Heart left ventricle (tissue), 16 donors: ENCODE results near the gene LRRC10B. TPM values are rescaled to one million over a fixed set of nuclear protein-coding genes. Genes with fewer than 3 reads are reported as not detected.

Experiments used
- ATAC-seq, 4 donors: fragments of 200-7000 bp; cut with Tn5 transposase; one replicate each; pipeline ENCODE4 v1.9.1; 2020 to 2022; ENCODE audit warnings: moderate library complexity in 4 of 4, mild to moderate bottlenecking in 3 of 4, moderate number of reproducible peaks in 1 of 4
- DNase-seq, 5 donors: peaks; one replicate each; pipeline ENCODE4 v3.0.0-alpha.2; 2020
- H3K27ac ChIP-seq, 12 donors: fragments of 200-600 bp; sonication (generic) in 4 of 12; one replicate each; pipeline versions ENCODE4 v1.5.0 to v1.8.0; 2016 to 2022; ENCODE audit warnings: mild to moderate bottlenecking in 2 of 12
- H3K27me3 ChIP-seq, 9 donors: fragments of 200-600 bp; sonication (generic) in 2 of 9; one replicate each; pipeline versions ENCODE4 v1.5.1 to v1.8.0; 2016 to 2022; ENCODE audit warnings: mild to moderate bottlenecking in 3 of 9
- H3K36me3 ChIP-seq, 9 donors: fragments of 200-600 bp; sonication (generic) in 2 of 9; one replicate each; pipeline versions ENCODE4 v1.5.0 to v1.8.0; 2018 to 2022; ENCODE audit warnings: mild to moderate bottlenecking in 2 of 9
- H3K4me1 ChIP-seq, 12 donors: fragments of 200-600 bp; sonication (generic) in 4 of 12; one replicate each; pipeline versions ENCODE4 v1.5.0 to v1.8.0; 2016 to 2022; ENCODE audit warnings: mild to moderate bottlenecking in 3 of 12
- H3K4me3 ChIP-seq, 12 donors: fragments of 200-600 bp; sonication (generic) in 4 of 12; one replicate each; pipeline versions ENCODE4 v1.5.0 to v1.8.0; 2017 to 2022; ENCODE audit warnings: mild to moderate bottlenecking in 9 of 12, moderate library complexity in 4 of 12
- H3K9me3 ChIP-seq, 12 donors: fragments of 200-600 bp; sonication (generic) in 4 of 12; one replicate each; pipeline versions ENCODE4 v1.5.0 to v1.8.0; 2016 to 2022; ENCODE audit warnings: mild to moderate bottlenecking in 1 of 12
- POLR2A ChIP-seq, 2 donors: fragments of 450-650 bp; IDR thresholded peaks; one replicate each; pipeline ENCODE4 v1.6.1; 2017; ENCODE audit warnings: antibody characterized with exemption in 2 of 2, mild to moderate bottlenecking in 2 of 2, moderate library complexity in 2 of 2
- WGBS, 4 donors: extraction: QIAGEN DNeasy Blood & Tissue Kit in 2 of 4; methylation state at CpG; one replicate each; pipeline versions ENCODE4 v1.1.5 to v1.1.7; 2013 to 2018; 5-methylcytosine and 5-hydroxymethylcytosine counted together
- intact Hi-C, 10 donors: fragments of 100-400 bp; cut with DNase I; formaldehyde crosslinking; loops; one replicate each; pipeline versions ENCODE4 v1.11.1 to v1.14.2; 2022
- polyA plus RNA-seq, 2 donors: library from polyadenylated mRNA; stranded (reverse); fragments of 200-250 nt; gene quantifications; one replicate each; pipeline ENCODE4 v1.2.3, GENCODE V29; 2013
- total RNA-seq, 9 donors: library from RNA; depleted of rRNA in 2 of 9; stranded (reverse); fragments of >200 nt in 2 of 9; fragmentation: NEBNext Ultra II Directional in 3 of 9; extraction: Animal tissue kit (Norgen Biotek cat#: 25700) in 3 of 9; gene quantifications; one replicate each; pipeline versions ENCODE4 v1.1.0 to v1.2.4, GENCODE V29; 2016 to 2023
- TF ChIP-seq, protein P1 (sequence below), 12 donors: fragments of 200-600 bp; sonication (generic) in 4 of 12; IDR thresholded peaks; one replicate each; pipeline versions ENCODE4 v1.5.0 to v1.8.0; 2018 to 2022; ENCODE audit warnings: antibody characterized with exemption in 12 of 12, mild to moderate bottlenecking in 5 of 12
- donor health status: ischemic (EF 13 %, LVEDD 7.1; RV severe dilation, severe dysfunction).
- donor health status: healthy with polysubstance abuse.
- donor health status: DM: no; HTN: yes; CAD: no.
- donor health status: DM: no; HTN: no; CAD: no.
- donor health status: ischemic (EF 25% LVEDD 6.9; RV normal size, moderate dysfunction).
- donor health status: ischemic (EF 25% LVEDD 5.7; RV mildly dilated, moderate dysfunction).
- donor health status: healthy.
- donor health status: DM: yes; HTN: yes; CAD: no.
- donor health status: ischemic (EF 35%, LVEDD 5.7; RV mildly dilated, moderate dysfunction).
- donor health status: nonischemic (EF 11% LVEDD 7.7; RV severe dilation, severe dysfunction).
- donor health status: DM: yes; HTN: yes; CAD: no.
- donor health status: PGD.
- donor health status: ischemic (EF 29% LVEDD 5.4; RV normal size, mild dysfunction).
- donor health status: nonischemic (EF 23%, LVEDD 6.1; RV moderate dilation, normal function).

Gene LRRC10B
- total and polyA plus RNA-seq, 11 donors: 0.15 to 4.2 (median 1.1) TPM

DNA sequence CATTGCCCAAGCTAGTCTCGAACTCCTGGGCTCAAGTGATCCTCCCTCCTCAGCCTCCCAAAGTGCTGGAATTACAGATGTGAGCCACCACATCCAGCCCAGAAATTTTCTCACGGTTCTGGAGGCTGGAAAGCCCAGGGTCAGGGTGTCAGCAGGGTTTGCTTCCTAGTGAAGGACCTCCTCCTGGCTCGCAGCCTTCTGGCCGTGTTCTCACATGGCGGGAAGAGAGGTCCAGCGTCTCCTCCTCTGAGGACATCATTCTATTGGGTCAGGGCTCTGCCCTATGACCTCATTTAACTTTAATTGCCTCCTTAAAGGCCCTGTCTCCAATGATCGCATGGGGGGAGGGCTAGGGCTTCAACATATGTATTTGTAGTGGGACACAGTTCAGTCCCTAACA, 40.5 kb upstream of the LRRC10B start:
- WGBS, 4 donors: 70 to 83% (median 76%) methylated on average over 7 of the region's 7 CpGs
- H3K27ac ChIP-seq: peak overlapping the region in 4 of 12 donors; percentile 32 to 58 (median 40)
- DNase-seq: peak; percentile 43 to 79 (median 51)
- no peak overlapping the region for H3K4me3 ChIP-seq
- peak in 2 of 4 donors; percentile 31 to 38 for ATAC-seq
- peaks cover 0 to 15% (median 3%) of the 10 kb centered on the region in 12 donors for H3K4me1 ChIP-seq
- intact Hi-C loops: no loop called here
- no peaks in the 10 kb centered on the region for H3K9me3 ChIP-seq
- H3K27me3 ChIP-seq: no peaks in the 10 kb centered on the region
- no peak for TF ChIP-seq POLR2A (IDR thresholded peaks at IDR 0.05)
- TF ChIP-seq, protein P1, sequence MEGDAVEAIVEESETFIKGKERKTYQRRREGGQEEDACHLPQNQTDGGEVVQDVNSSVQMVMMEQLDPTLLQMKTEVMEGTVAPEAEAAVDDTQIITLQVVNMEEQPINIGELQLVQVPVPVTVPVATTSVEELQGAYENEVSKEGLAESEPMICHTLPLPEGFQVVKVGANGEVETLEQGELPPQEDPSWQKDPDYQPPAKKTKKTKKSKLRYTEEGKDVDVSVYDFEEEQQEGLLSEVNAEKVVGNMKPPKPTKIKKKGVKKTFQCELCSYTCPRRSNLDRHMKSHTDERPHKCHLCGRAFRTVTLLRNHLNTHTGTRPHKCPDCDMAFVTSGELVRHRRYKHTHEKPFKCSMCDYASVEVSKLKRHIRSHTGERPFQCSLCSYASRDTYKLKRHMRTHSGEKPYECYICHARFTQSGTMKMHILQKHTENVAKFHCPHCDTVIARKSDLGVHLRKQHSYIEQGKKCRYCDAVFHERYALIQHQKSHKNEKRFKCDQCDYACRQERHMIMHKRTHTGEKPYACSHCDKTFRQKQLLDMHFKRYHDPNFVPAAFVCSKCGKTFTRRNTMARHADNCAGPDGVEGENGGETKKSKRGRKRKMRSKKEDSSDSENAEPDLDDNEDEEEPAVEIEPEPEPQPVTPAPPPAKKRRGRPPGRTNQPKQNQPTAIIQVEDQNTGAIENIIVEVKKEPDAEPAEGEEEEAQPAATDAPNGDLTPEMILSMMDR (IDR thresholded peaks at IDR 0.05): no peak
- H3K36me3 ChIP-seq: peaks cover 0 to 34% (median 12%) of the 10 kb centered on the region in 9 donors

DNA sequence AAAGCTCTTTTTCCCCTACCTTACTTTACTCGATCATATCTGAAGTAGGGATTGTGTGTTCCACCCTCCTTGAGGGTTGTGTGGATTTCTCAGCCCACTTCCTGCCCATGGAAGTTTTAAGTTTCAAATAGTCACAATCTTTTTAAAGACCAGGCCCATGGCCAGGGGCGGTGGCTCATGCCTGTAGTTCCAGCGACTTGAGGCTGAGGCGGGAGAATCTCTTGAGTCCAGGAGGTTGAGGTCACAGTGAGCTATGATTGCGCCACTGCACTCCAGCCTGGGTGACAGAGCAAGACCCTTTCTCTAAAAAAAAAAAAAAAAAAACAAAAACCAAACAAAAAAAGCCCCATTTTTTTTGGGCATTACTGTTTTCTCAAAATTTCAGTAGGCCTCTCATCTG, 36.3 kb upstream of the LRRC10B start:
- no peak for TF ChIP-seq POLR2A (IDR thresholded peaks at IDR 0.05)
- TF ChIP-seq, protein P1 (IDR thresholded peaks at IDR 0.05): no peak
- H3K27me3 ChIP-seq: no peaks in the 10 kb centered on the region
- peaks cover 0 to 7% (median 0%) of the 10 kb centered on the region in 12 donors for H3K9me3 ChIP-seq
- 56 to 63% (median 62%) methylated on average over 5 of the region's 5 CpGs for WGBS, 4 donors
- H3K4me3 ChIP-seq: no peak overlapping the region
- peak in 4 of 5 donors; percentile 58 to 86 (median 68) for DNase-seq
- peaks cover 0 to 27% (median 12%) of the 10 kb centered on the region in 9 donors for H3K36me3 ChIP-seq
- intact Hi-C loops: loop anchor here in 1 of 10 donors (10.0 kb wide), 2 partner anchors 103 to 263 kb away; no protein-coding TSS in a partner anchor
- ATAC-seq: peak; percentile 55 to 79 (median 71)
- H3K27ac ChIP-seq: peak overlapping the region in 11 of 12 donors; percentile 60 to 92 (median 77)
- peaks cover 0 to 23% (median 5%) of the 10 kb centered on the region in 12 donors for H3K4me1 ChIP-seq

DNA sequence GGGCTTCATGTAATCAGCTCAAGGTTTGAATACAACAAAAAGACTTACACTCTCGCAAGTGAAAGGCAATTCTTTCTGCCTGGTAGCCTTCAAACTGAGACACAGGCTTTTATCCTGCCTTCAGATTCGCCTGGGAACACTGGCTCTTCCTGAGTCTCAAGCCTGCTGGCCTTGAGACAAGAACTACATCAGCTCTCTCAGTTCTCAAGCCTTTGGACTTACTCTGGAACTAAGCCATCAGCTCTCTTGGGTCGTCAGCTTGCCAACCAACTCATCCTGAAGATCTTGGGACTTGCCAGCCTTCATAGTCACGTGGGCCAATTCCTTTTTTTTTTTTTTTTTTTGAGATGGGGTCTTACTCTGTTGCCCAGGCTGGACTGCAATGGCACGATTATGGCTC, 35.7 kb upstream of the LRRC10B start:
- Histone ChIP-seq H3K27me3 (no peaks in the 10 kb centered on the region), H3K27ac (peak overlapping the region in 11 of 12 donors; percentile 60 to 92 (median 77)), H3K36me3 (peaks cover 0 to 25% (median 12%) of the 10 kb centered on the region in 9 donors), H3K4me1 (peaks cover 0 to 29% (median 11%) of the 10 kb centered on the region in 12 donors), H3K4me3 (no peak overlapping the region), H3K9me3 (peaks cover 0 to 7% (median 0%) of the 10 kb centered on the region in 12 donors)
- ATAC-seq (peak in 3 of 4 donors; percentile 21 to 62 (median 62)), DNase-seq (peak in 4 of 5 donors; percentile 41 to 68 (median 50))
- 63 to 73% (median 65%) methylated on average over 5 of the region's 5 CpGs for WGBS, 4 donors
- intact Hi-C loops: loop anchor here in 1 of 10 donors (10.0 kb wide), 2 partner anchors 102 to 262 kb away; no protein-coding TSS in a partner anchor
- TF ChIP-seq POLR2A (IDR thresholded peaks at IDR 0.05): no peak

DNA sequence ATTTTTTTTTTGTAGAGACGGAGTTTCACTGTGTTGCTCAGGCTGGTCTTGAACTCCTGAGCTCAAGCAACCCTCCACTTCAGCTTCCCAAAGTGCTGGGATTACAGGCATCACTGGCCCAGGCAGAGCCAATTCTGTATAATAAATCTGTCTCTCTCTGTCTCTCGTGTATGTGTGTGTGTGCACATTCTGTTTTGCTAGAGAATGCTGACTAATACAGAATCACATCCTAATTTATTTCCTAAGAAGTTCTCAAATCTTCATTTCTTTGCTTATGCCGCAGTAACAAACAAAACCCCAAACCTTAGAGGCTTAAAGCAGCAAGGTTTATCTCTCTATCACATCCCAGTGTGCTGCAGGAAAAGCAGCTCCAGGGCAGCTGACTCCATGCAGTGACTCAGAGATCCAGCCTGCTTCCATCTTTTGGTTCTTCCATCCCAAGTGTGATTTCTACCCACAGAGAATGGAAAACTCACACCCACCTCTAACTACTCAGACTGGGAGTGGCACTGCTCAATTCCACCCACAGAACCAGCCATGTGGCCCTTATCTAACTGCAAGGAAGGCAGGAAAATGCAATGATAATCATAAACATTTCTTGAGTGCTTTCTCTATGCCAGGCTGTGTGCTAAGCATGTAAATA, 35.1 kb upstream of the LRRC10B start:
- H3K4me3 ChIP-seq: no peak overlapping the region
- intact Hi-C loops: loop anchor here in 1 of 10 donors (10.0 kb wide), 2 partner anchors 101 to 261 kb away; no protein-coding TSS in a partner anchor
- H3K27ac ChIP-seq: peak overlapping the region in 9 of 12 donors; percentile 2 to 92 (median 72)
- ATAC-seq: no peak
- 82 to 93% (median 87%) methylated on average over 3 of the region's 3 CpGs for WGBS, 4 donors
- peaks cover 0 to 21% (median 11%) of the 10 kb centered on the region in 9 donors for H3K36me3 ChIP-seq
- peaks cover 0 to 33% (median 13%) of the 10 kb centered on the region in 12 donors for H3K4me1 ChIP-seq
- H3K27me3 ChIP-seq: no peaks in the 10 kb centered on the region
- peaks cover 0 to 7% (median 0%) of the 10 kb centered on the region in 12 donors for H3K9me3 ChIP-seq
- TF ChIP-seq, protein P1 (IDR thresholded peaks at IDR 0.05): no peak
- no peak for TF ChIP-seq POLR2A (IDR thresholded peaks at IDR 0.05)
- DNase-seq: no peak
